Measurements from ENCODE around the gene TFPI2.
A peak's percentile ranks its signal among the peaks of the same experiment; 100 is the strongest.

The TFPI2 gene

DNA sequence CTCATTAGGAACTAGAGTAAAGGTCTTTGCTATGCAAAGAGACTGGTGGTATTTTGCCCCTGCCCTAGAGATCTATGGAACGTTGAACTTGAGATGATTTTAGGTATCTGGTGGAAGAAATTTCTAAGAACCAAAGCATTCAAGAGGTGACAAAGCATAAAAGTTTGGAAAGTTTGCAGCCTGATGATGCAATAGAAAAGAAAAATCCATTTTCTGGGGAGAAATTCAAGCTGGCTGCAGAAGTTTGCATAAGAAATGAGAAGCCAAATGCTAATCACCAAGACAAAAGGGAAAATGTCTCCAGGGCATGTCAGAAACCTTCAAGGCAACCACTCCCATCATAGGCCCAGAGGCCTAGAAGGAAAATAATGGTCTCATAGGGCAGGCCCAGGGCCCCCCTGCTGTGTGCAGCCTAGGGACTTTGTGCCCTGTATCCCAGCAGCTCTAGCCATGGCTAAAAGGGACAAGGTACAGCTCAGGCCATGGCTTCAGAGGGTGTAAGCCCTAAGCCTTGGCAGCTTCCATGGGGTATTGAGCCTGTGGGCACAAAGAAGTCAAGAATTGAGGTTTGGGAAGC is 16.5 kb downstream of the TFPI2 start:
- Histone ChIP-seq H3K36me3 (ENCODE audit: low read depth) (no peaks in the 10 kb centered on the region), H3K9me3 (ENCODE audit: severe bottlenecking) (no peaks in the 10 kb centered on the region), H3K27ac (ENCODE audit: poor library complexity, severe bottlenecking) (no peak overlapping the region), H3K4me1 (ENCODE audit: insufficient read depth, poor library complexity, severe bottlenecking) (no peaks in the 10 kb centered on the region), H3K4me3 (ENCODE audit: severe bottlenecking) (no peak overlapping the region), H3K27me3 (ENCODE audit: insufficient read depth, poor library complexity, severe bottlenecking) (no peaks in the 10 kb centered on the region)
- no peak for TF ChIP-seq CTCF (IDR thresholded peaks at IDR 0.05; ENCODE audit: poor library complexity, severe bottlenecking)
- DNase-seq (ENCODE audit: low spot score) (no peak), ATAC-seq (ENCODE audit: low read depth) (no peak)

- no peaks in the 10 kb centered on the region for H3K27me3 ChIP-seq (ENCODE audit: insufficient read depth, poor library complexity, severe bottlenecking)
- H3K9me3 ChIP-seq (ENCODE audit: severe bottlenecking), result no peaks in the 10 kb centered on the region
- H3K36me3 ChIP-seq (ENCODE audit: low read depth), result no peaks in the 10 kb centered on the region
- TF ChIP-seq CTCF (IDR thresholded peaks at IDR 0.05; ENCODE audit: poor library complexity, severe bottlenecking), result no peak
- no peak for ATAC-seq (ENCODE audit: low read depth)
- H3K27ac ChIP-seq (ENCODE audit: poor library complexity, severe bottlenecking), result no peak overlapping the region
- DNase-seq (ENCODE audit: low spot score), result no peak
- H3K4me1 ChIP-seq (ENCODE audit: insufficient read depth, poor library complexity, severe bottlenecking), result peaks cover 7% of the 10 kb centered on the region
- no peak overlapping the region for H3K4me3 ChIP-seq (ENCODE audit: severe bottlenecking)
These were observed 23.7 kb downstream of the TFPI2 start for GRCh38 chr7:93866886-93867285.

DNA sequence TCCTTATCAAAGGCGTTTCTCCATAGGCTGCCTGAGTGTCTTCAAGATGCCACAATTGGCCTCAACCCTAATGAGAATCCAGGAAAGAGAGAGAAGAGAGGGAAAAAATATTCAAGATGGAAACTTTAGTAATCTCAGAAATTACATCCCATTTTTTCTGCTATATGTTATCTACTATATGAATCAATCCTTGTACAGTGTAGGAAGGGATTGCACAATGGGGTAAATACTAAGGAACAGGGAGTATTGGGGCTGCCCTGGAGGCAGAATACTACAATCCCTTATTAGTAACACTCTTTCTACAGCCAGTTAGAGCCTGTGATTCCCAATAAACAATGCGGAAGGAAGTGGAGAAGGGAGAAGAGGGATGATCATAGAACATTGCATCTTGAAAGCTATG is 27.9 kb downstream of the TFPI2 start:
- H3K9me3 ChIP-seq (ENCODE audit: severe bottlenecking), result no peaks in the 10 kb centered on the region
- H3K4me3 ChIP-seq (ENCODE audit: severe bottlenecking), result no peak overlapping the region
- peaks cover 27% of the 10 kb centered on the region for H3K4me1 ChIP-seq (ENCODE audit: insufficient read depth, poor library complexity, severe bottlenecking)
- ATAC-seq (ENCODE audit: low read depth), result peak; percentile 73
- DNase-seq (ENCODE audit: low spot score), result no peak
- H3K27me3 ChIP-seq (ENCODE audit: insufficient read depth, poor library complexity, severe bottlenecking), result no peaks in the 10 kb centered on the region
- H3K27ac ChIP-seq (ENCODE audit: poor library complexity, severe bottlenecking), result peak overlapping the region; percentile 34
- no peaks in the 10 kb centered on the region for H3K36me3 ChIP-seq (ENCODE audit: low read depth)
- no peak for TF ChIP-seq CTCF (IDR thresholded peaks at IDR 0.05; ENCODE audit: poor library complexity, severe bottlenecking)

DNA sequence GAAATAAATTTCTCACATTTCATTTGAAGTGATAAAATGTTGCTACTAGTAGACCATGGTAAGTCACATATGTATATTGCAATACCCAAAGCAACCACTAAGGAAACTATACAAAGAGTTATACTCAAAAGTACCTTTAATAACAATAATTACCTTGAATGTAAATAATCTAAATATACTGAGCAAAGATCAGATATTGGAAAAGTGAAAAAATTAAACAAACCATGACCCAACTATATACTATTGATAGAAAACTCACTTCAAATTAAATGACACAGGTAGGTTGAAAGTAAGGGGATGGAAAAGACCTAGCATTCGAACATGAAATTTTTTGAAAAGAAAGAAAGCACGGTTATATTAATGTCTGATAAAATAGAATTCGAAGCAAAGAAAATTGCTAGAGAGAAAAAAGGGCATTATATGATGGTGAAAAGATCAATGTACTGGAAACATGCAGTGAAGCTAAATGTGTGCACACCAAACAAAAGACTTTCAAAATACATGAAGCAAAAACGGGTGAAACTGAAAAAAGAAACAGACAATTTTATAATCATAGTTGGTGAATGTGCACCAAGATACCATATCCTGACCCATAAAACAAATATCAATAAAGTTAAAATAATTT is 29.1 kb downstream of the TFPI2 start:
- no peaks in the 10 kb centered on the region for H3K36me3 ChIP-seq (ENCODE audit: low read depth)
- no peak overlapping the region for H3K4me3 ChIP-seq (ENCODE audit: severe bottlenecking)
- H3K4me1 ChIP-seq (ENCODE audit: insufficient read depth, poor library complexity, severe bottlenecking), result peaks cover 38% of the 10 kb centered on the region
- DNase-seq (ENCODE audit: low spot score) (no peak), ATAC-seq (ENCODE audit: low read depth) (no peak)
- TF ChIP-seq CTCF (IDR thresholded peaks at IDR 0.05; ENCODE audit: poor library complexity, severe bottlenecking), result no peak
- H3K27ac ChIP-seq (ENCODE audit: poor library complexity, severe bottlenecking), result peak overlapping the region; percentile 62
- H3K27me3 ChIP-seq (ENCODE audit: insufficient read depth, poor library complexity, severe bottlenecking), result no peaks in the 10 kb centered on the region
- H3K9me3 ChIP-seq (ENCODE audit: severe bottlenecking), result no peaks in the 10 kb centered on the region

GRCh38 chr7:93860261-93860660 is 30.3 kb downstream of the TFPI2 start:
- Histone ChIP-seq H3K9me3 (ENCODE audit: severe bottlenecking) (no peaks in the 10 kb centered on the region), H3K4me1 (ENCODE audit: insufficient read depth, poor library complexity, severe bottlenecking) (peaks cover 45% of the 10 kb centered on the region), H3K27ac (ENCODE audit: poor library complexity, severe bottlenecking) (peak overlapping the region; percentile 62), H3K27me3 (ENCODE audit: insufficient read depth, poor library complexity, severe bottlenecking) (no peaks in the 10 kb centered on the region), H3K36me3 (ENCODE audit: low read depth) (no peaks in the 10 kb centered on the region), H3K4me3 (ENCODE audit: severe bottlenecking) (no peak overlapping the region)
- DNase-seq (ENCODE audit: low spot score) (no peak), ATAC-seq (ENCODE audit: low read depth) (peak; percentile 77)
- no peak for TF ChIP-seq CTCF (IDR thresholded peaks at IDR 0.05; ENCODE audit: poor library complexity, severe bottlenecking)
